ENCODE data around the gene IKZF4. TPM values are rescaled to one million over a fixed set of nuclear protein-coding genes. Genes with fewer than 3 reads are reported as not detected.
"Not testable (repeated sequence)": the region's sequence is repeated elsewhere in the genome, so short reads cannot be mapped to it uniquely, and the experiment has no call there.

Gene IKZF4
- polyA plus RNA-seq (ENCODE audit: insufficient read depth in 1 of 5, insufficient read length in 5 of 5, low replicate concordance in 1 of 5) = 10 to 100 TPM; 19.7 to 26.1 (median 23.1) TPM
- long read RNA-seq, donor 1, full-length matches to known transcripts = 2 of 10 reads
- long read RNA-seq, donor 1, partial matches to known transcripts = 8 of 10 reads
- long read RNA-seq, donor 1, other reads (novel, unspliced or antisense) = 0 of 10 reads
- long read RNA-seq, donor 2, partial matches to known transcripts = 0 of 2 reads
- long read RNA-seq, donor 2, other reads (novel, unspliced or antisense) = 0 of 2 reads
- long read RNA-seq, donor 3, full-length matches to known transcripts = 2 of 2 reads
- long read RNA-seq, donor 3, partial matches to known transcripts = 0 of 2 reads
- long read RNA-seq, donor 3, other reads (novel, unspliced or antisense) = 0 of 2 reads
- long read RNA-seq, donor 4, partial matches to known transcripts = 0 of 1 reads
- long read RNA-seq, donor 4, other reads (novel, unspliced or antisense) = 0 of 1 reads
- long read RNA-seq, donor 5, full-length matches to known transcripts = 3 of 13 reads
- long read RNA-seq, donor 5, partial matches to known transcripts = 10 of 13 reads
- long read RNA-seq, donor 5, other reads (novel, unspliced or antisense) = 0 of 13 reads
- long read RNA-seq, donor 6, partial matches to known transcripts = 0 of 5 reads
- long read RNA-seq, donor 6, other reads (novel, unspliced or antisense) = 0 of 5 reads
- long read RNA-seq, donor 7, partial matches to known transcripts = 0 of 1 reads
- long read RNA-seq, donor 7, other reads (novel, unspliced or antisense) = 0 of 1 reads
- long read RNA-seq, donor 8, full-length matches to known transcripts = 2 of 2 reads
- long read RNA-seq, donor 8, partial matches to known transcripts = 0 of 2 reads
- long read RNA-seq, donor 8, other reads (novel, unspliced or antisense) = 0 of 2 reads

- peak; percentile 83 to 84 for DNase-seq
Measured at GRCh38 chr12:56020423-56021184, at the start of gene IKZF4. Gene IKZF4, plus strand, starts transcription at chr12:56021043. Its CDS starts 451 bp downstream, at chr12:56021494.

DNA sequence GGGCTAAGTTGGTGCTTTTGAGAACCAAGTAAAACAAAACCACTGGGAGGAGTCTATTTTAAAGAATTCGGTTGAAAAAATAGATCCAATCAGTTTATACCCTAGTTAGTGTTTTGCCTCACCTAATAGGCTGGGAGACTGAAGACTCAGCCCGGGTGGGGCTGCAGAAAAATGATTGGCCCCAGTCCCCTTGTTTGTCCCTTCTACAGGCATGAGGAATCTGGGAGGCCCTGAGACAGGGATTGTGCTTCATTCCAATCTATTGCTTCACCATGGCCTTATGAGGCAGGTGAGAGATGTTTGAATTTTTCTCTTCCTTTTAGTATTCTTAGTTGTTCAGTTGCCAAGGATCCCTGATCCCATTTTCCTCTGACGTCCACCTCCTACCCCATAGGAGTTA lies 48.8 kb upstream of the IKZF4 start:
- no peak for DNase-seq

- DNase-seq = no peak
Measured at GRCh38 chr12:55972456-55972855, 48.4 kb upstream of the IKZF4 start.

- peak; percentile 40 to 53 for DNase-seq
Measured at GRCh38 chr12:55972911-55973598, 47.8 kb upstream of the IKZF4 start.

DNA sequence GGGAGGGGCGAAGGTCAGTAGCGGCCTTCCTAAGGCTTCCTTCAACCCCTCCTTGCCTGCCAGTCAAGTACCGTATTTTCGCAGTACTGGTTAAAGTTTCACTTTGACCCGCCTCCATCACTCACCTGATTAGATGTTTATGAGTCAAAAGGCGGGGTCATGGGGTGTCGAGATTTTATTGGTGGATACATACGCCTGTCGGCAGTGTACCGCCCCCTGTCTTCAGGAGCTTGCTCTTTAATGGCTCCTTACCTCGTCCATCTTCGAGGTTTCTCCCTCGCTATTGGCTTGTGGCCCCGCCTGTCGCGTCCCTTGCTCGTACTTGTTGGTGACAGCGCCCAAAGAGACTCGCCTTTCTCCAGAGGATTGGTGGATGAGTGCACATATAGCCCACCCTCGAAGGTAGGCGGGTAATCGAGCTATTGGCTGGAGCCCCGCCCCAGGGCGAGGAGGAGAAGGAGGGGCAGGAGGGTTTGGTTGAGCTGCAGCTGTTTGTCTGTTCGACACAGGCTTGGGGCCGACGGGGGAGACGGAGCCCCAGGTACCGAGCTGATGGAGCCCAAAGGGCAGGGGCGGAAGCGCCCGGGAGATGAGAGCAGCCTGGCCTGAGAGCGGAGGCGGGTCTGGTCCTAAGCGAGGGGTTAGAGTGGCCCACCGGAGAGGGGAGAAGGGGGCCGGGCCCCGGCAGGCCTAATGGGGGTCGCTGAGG lies 47.1 kb upstream of the IKZF4 start, which contains the start of gene RAB5B:
Gene RAB5B (plus strand): TSS at position 480 of the 709 bp plus-strand sequence. CDS start 12,883 bp downstream, outside the sequence.
- peak; percentile 99 for DNase-seq

GRCh38 chr12:55974308-55974730 lies 46.5 kb upstream of the IKZF4 start:
- no peak for DNase-seq

- DNase-seq = no peak
Measured at GRCh38 chr12:55978393-55978792, 42.5 kb upstream of the IKZF4 start.

DNA sequence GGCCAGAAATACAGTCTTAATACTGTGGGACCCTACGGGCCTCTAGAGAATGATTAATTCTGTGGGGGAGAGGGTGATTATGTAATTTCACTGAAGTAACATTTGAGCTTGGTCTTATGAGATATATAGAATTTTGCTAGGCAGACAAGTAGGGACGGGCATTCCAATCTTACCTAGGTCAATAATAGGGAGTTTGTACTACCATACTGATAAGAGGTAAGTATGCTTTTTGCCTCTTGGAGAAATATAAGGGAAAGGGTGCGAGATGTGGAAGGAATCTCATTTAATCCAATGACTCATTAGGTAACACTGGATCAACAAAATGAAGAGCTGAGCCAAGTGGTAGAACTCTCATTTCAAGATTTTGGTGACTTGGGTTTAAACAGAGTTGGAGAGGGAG lies 41.8 kb upstream of the IKZF4 start:
- DNase-seq = no peak

- not testable (repeated sequence) for DNase-seq
Measured at GRCh38 chr12:55981882-55982281, 39.0 kb upstream of the IKZF4 start.

DNA sequence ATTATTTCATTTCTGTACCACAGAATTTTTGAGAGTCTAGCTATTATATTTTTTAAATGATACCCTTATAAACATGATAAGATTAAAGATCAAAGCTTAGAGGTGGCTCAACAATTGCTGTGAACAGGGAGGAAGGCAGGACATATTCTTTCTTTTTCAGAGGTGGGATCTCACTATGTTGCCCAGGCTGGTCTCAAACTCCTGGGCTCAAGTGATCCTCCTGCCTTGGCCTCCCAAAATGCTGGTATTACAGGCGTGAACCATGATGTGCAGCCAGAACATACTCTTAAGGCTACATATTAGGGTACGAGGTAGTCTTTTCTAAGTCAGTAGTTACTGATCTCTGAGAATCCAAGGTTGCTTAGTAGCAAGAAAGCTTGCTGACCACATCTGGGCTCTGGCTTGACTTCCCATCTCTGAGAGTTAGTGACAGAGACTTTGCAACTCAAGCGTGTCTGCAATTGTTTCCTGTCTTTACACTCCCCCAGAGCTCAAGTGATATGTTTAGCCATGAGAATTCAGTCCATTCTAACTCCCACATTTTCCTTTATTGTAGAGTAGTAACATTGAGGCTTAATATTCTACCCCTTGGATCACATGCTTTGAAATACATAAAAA lies 38.4 kb upstream of the IKZF4 start:
- DNase-seq = no peak

- no peak for DNase-seq
Measured at GRCh38 chr12:55983232-55983842, 37.5 kb upstream of the IKZF4 start.

- DNase-seq = no peak
Measured at GRCh38 chr12:55984861-55985260, 36.0 kb upstream of the IKZF4 start.

- DNase-seq = no peak
Measured at GRCh38 chr12:55985341-55985740, 35.5 kb upstream of the IKZF4 start.

DNA sequence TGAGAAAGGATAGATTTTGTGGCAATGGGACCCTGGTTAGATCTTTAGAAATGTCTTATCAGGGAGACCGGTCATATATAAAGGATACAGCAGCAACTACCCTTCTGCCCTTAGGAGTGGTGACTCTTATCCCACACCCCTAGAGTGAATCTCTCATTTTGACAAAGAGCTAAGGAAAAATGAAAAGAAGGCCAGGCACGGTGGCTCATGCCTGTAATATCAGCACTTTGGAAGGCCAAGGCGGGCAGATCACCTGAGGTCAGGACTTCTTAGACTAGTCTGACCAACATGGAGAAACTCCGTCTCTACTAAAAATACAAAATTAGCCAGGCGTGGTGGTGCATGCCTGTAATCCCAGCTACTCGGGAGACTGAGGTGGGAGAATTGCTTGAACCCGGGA lies 34.9 kb upstream of the IKZF4 start:
- DNase-seq = not testable (repeated sequence)

- no peak for DNase-seq
Measured at GRCh38 chr12:55991110-55991509, 29.7 kb upstream of the IKZF4 start.

- DNase-seq = no peak
Measured at GRCh38 chr12:55993230-55993853, 27.5 kb upstream of the IKZF4 start.

DNA sequence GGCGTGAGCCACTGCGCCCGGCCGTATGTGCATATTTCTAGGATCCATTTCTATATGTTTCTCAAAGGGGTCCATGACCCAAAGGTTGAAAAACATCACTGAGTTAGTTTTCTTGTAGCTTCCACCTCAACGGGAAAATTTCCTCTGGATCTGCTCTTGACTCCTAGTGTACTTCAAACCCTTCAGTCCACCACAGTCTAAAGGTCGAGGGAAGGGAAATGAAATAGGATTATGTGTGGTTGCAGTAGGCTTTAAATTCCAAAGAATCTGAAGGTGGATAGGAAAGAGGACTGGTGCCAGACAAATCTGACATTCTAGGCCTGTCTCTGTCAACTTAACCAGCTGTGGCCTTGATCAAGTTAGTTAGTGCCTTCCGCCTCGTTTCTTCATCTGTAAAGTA lies 25.5 kb upstream of the IKZF4 start:
- DNase-seq = no peak

DNA sequence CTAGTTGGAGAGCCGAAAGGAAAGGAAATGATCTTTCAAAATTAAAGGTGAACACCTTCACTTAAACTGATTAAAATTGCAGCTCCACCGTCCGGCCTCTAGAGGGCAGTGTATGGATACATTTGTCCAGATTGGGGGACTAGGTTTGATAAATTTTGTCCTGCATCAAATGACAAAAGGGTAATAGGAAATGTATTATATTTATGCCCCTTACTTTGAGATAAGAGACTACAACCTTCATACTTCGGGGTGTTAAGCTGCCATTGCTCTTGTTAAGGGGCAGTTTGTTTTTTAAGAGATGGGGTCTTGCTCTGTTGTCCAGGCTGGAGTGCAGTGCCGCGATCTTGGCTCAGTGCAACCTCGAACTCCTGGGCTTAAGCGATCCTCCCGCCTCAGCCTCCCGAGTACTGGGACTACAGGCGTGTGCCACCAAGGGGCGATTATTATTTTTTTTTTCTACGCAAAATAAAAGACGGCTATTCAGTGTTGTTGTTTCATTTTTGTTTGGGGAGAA lies 24.6 kb upstream of the IKZF4 start:
- peak; percentile 56 to 63 for DNase-seq
